Inflammatory macrophage (primary cell): ENCODE data around the gene ZFP36L2.

Experiments
- DNase-seq, 2 donors: peaks; one replicate each; pipeline ENCODE4 v3.0.0-alpha.2; 2020 to 2022

ZFP36L2 gene

GRCh38 chr2:43184339-43184895 is 42.0 kb downstream of the ZFP36L2 start:
- no peak for DNase-seq

- DNase-seq = no peak
Observed at GRCh38 chr2:43183743-43184142, 42.7 kb downstream of the ZFP36L2 start.

GRCh38 chr2:43180897-43181296 is 45.5 kb downstream of the ZFP36L2 start:
- DNase-seq = no peak

- no peak for DNase-seq
Observed at GRCh38 chr2:43179942-43180341, 46.5 kb downstream of the ZFP36L2 start.

GRCh38 chr2:43178602-43179542 is 47.5 kb downstream of the ZFP36L2 start:
- peak in 1 of 2 donors; percentile 23 for DNase-seq

GRCh38 chr2:43178055-43178598 is 48.3 kb downstream of the ZFP36L2 start:
- DNase-seq = no peak

- DNase-seq = no peak
Observed at GRCh38 chr2:43176449-43176848, 50.0 kb downstream of the ZFP36L2 start.

GRCh38 chr2:43175876-43176275 is 50.5 kb downstream of the ZFP36L2 start:
- DNase-seq = no peak

GRCh38 chr2:43175020-43175441 is 51.4 kb downstream of the ZFP36L2 start:
- DNase-seq = no peak

GRCh38 chr2:43174368-43174916 is 52.0 kb downstream of the ZFP36L2 start:
- DNase-seq = peak; percentile 40 to 53
